ENCODE measurements around the gene PPP1R3E. TPM values are rescaled to one million over a fixed set of nuclear protein-coding genes. Genes with fewer than 3 reads are reported as not detected.
"Not testable (repeated sequence)": the region's sequence is repeated elsewhere in the genome, so short reads cannot be mapped to it uniquely, and the experiment has no call there.

Gene PPP1R3E
- total RNA-seq, 1 experiment from 2014 or later: 7.5 TPM

GRCh38 chr14:23299211-23299957 is 3.3 kb downstream of the PPP1R3E start:
- no peak for DNase-seq (ENCODE audit: extremely low read depth, low read depth)

GRCh38 chr14:23297611-23298277 is 4.9 kb downstream of the PPP1R3E start:
- no peak for DNase-seq (ENCODE audit: extremely low read depth, low read depth)

GRCh38 chr14:23297096-23297495 is 5.6 kb downstream of the PPP1R3E start:
- no peak for DNase-seq (ENCODE audit: extremely low read depth, low read depth)

- no peak for DNase-seq (ENCODE audit: extremely low read depth, low read depth)
Measured at GRCh38 chr14:23296012-23296777, 6.5 kb downstream of the PPP1R3E start.

DNA sequence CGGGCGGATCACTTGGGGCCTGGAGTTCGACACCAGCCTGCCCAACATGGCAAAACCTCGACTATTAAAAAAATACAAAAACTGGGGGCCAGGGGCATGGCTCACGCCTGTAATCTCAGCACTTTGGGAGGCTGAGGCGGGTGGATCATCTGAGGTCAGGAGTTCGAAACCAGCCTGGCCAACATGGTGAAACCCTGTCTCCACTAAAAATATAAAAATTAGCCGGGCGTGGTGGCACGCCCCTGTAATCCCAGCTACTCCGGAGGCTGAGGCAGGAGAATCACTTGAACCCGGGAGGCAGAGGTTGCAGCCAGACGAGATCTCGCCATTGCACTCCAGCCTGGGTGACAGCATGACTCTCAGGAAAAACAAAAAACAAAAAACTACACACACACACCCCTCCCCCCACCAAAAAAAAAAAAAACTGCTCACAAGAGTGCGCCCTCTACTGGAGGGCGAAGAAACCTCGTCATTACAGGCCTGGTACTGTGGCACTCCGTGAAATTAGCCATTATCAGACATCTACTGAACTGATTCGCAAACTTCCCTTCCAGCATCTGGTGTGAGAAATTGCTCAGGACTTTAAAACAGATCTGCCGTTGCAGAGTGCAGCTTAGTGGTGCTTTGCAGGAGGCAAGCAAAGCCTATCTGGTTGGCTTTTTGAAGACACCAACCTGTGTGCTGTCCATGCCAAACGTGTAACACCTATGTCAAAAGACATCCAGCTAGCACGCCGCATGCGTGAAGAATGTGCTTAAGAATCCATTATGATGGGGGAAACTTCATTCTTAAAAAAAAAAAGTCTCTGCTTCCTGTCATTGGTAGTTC is 7.7 kb downstream of the PPP1R3E start:
- DNase-seq (ENCODE audit: extremely low read depth, low read depth): peak; percentile 61

- DNase-seq (ENCODE audit: extremely low read depth, low read depth): no peak
Measured at GRCh38 chr14:23286902-23287479, 15.7 kb downstream of the PPP1R3E start.

DNA sequence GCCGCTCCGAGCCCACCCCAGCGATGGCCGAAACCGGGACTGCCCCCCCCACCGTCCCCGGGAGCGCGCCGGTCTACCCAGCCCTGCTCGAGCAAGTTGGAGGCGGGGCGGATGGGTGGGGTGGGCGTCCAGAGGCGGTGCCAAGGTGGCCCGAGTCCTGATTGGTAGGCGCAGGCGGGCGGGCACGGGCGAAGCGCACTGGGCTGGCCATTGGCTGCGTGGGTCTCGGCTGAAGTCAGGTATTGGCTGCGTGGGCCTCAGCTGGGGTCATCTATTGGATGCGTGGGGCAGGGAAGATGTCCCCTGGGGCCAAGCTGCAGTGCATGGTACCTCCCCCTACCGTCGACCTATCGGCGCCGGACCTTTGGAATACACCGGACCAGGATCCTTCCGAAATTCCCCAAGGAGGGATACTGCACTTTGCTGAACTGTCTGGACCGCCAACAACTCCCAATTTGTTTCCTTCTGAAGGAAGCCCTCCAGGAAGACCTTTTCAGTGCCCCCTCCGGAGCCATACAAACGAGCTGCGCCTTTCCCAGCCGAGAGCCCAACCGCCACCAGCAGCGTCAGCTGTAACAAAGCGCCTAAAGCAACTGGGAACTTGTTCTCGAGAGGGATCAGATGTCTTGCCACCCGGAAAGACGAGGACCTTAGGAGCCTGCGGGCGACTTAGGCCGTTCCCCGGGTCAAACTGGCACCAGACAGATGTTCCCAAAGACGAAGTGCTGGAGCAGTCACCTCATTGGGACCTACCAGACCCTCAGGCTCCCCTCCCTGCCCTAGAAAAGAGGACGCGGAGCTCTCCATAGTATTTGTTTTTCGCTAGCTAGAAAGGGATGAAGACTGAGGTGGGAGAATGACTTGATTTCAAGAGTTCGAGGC is 16.4 kb downstream of the PPP1R3E start, which contains the start of gene HOMEZ:
TSS of gene HOMEZ (minus strand) at position 113 of the 882 bp plus-strand sequence. CDS start 180 bp downstream, outside the sequence.
- DNase-seq (ENCODE audit: extremely low read depth, low read depth): peak; percentile 98

DNA sequence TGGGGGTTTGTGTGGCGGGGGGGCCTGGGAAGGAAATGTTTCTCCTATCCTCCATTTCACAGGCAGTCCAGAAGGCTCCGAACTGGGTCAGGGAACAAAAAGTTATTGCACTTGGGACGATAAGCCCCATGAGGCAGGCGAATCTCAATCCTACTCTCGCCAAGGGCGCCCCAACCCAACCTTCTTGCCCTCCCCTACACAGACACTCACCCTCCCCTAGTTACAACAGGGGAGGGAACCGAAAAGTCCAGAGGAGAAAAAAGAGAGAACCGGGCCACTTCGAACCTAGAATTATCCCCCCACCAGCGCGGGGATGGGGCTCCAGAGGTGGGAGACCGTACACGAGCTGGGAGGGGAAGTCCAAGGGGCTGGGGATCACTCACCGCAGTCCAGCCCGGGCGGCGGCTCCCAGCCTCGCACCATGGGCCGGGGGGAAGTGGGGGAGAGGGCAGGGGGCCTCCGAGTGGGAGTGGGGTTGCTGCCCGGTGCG is 17.1 kb downstream of the PPP1R3E start:
- no peak for DNase-seq (ENCODE audit: extremely low read depth, low read depth)

- DNase-seq (ENCODE audit: extremely low read depth, low read depth): no peak
Measured at GRCh38 chr14:23284654-23285529, 17.8 kb downstream of the PPP1R3E start.

- no peak for DNase-seq (ENCODE audit: extremely low read depth, low read depth)
Measured at GRCh38 chr14:23281247-23281646, 21.4 kb downstream of the PPP1R3E start.

- not testable (repeated sequence) for DNase-seq (ENCODE audit: extremely low read depth, low read depth)
Measured at GRCh38 chr14:23277928-23278327, 24.7 kb downstream of the PPP1R3E start.

DNA sequence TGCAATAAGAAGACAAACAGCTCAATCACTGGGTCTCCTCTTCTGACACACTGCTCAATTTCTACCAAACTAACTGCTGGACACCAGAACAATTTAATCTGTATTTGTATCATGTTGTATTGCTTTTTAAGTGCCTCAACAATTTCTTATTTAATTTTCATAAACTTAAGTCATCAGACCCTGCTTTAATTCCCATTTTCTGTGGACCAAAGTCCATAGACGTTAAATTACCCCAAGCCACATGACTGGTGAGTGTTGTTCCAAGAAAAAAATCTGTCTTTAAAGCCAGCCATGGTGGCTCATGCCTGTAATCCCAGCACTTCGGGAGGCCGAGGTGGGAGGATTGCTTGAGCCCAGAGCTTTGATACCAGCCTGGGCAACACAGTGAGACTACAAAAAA is 25.5 kb downstream of the PPP1R3E start:
- DNase-seq (ENCODE audit: extremely low read depth, low read depth): no peak

DNA sequence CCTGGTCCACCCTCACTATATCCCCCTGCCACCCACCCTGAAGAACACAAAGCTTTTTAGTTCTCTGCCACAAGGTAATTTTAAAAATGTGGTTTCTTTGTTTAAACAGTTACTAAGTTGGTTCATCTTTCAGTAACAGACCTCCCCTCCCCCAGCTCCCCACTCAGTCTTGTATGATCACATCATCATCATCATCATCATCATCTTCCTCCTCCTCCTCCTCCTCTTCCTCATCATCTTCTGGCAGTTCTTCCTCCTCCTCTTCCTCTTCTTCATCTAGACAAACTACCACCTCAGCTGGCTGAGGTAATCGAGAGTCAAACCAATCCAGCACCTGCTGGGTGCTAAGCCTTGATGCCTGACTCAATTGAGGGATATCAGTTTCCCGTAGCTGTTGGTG is 27.2 kb downstream of the PPP1R3E start:
- no peak for DNase-seq (ENCODE audit: extremely low read depth, low read depth)

DNA sequence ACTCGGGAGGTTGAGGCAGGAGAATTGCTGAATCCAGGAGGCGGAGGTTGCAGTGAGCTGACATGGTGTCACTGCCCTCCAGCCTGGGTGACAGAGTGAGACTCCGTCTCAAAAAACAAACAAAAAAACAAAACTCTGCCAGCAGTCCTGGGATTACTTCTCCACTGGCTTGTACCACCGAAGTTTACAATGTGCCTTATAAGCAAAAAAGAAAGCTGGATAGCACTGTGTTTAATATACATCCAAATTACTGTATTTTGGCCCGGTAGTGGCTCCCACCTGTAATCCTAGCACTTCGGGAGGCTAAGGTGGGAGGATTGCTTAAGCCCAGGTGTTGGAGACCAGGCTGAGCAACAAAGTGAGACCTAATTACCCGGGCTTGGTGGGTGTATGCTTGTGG is 33.5 kb downstream of the PPP1R3E start:
- DNase-seq (ENCODE audit: extremely low read depth, low read depth): no peak

DNA sequence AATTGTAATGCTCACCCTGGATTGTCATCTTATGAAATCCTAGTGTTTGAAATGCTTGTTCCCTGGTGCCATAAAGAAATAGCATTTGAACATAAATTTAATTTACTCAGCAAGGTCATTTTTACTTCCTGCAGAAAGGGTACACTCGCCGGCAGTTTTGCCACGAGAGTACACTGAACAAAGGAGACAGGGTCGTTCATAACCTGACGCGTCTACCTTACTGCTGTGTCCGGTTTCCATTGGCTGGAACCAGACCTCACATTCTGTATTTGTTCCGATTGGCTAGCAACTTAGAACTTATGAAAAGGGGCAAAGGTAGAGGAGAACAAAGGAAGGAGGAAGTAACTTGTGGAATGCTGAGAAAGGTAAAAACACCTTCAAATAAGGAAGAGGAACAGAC is 41.8 kb downstream of the PPP1R3E start:
- DNase-seq (ENCODE audit: extremely low read depth, low read depth): not testable (repeated sequence)

DNA sequence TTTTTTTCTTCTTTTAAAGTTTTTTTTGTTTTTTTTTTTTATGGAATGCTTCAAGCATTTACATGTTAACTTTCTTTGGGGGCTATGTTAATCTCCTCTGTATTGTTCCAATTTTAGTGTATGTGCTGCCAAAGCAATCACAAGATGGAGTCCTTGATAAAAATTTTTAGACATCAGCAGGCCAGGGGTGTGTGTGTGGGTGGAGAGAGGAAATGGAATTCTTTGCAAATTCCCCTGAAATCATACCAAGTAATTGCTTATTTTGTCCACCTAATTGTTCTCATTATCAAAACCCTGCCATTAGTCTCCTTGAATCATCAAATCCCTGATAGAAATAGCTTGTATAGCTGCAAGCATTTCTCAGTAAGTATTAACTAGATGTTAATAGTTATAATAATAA is 43.2 kb downstream of the PPP1R3E start:
- DNase-seq (ENCODE audit: extremely low read depth, low read depth): no peak

DNA sequence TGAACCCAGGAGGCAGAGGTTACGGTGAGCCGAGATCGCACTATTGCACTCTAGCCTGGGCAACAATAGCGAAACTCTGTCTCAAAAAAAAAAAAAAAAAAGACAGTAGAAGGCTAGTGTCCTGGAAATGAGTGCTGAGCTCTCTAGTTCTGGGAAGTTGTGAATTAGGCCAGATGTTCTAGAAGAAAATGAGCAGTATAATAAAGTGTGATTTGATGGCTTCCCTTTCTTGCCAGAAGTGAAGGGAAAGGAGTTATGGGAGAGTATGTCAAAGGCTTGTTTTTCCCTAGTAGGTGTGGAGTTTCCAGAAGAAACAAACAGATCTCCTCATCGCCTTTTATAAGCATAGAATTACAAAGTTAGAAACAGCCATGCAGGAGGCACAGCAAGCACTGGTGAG is 44.4 kb downstream of the PPP1R3E start:
- no peak for DNase-seq (ENCODE audit: extremely low read depth, low read depth)
